ENCODE results near the gene SORCS3. TPM values are rescaled to one million over a fixed set of nuclear protein-coding genes. Genes with fewer than 3 reads are reported as not detected.

Gene SORCS3
- total RNA-seq, 1 experiment from 2014 or later: not detected

DNA sequence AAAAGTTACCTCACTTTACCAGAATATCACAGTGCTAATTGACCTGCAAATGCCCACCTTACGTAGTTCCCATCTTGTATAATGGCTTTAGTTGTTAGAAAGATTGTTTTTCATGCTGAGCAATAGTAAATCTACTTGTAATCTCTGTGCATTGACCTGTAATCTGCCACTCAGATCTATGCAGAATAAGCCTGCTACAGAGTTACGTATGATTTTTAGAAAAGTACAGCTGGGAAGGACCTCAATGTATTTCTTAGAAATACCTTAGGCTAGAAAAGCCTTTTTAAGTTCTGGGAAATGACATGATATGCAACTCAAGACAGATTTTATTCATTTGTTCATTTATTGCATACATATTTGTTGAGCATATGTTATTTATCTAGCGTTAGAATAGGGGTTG is 530.9 kb downstream of the SORCS3 start (continued):
- TF ChIP-seq, protein P1, sequence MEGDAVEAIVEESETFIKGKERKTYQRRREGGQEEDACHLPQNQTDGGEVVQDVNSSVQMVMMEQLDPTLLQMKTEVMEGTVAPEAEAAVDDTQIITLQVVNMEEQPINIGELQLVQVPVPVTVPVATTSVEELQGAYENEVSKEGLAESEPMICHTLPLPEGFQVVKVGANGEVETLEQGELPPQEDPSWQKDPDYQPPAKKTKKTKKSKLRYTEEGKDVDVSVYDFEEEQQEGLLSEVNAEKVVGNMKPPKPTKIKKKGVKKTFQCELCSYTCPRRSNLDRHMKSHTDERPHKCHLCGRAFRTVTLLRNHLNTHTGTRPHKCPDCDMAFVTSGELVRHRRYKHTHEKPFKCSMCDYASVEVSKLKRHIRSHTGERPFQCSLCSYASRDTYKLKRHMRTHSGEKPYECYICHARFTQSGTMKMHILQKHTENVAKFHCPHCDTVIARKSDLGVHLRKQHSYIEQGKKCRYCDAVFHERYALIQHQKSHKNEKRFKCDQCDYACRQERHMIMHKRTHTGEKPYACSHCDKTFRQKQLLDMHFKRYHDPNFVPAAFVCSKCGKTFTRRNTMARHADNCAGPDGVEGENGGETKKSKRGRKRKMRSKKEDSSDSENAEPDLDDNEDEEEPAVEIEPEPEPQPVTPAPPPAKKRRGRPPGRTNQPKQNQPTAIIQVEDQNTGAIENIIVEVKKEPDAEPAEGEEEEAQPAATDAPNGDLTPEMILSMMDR (IDR thresholded peaks at IDR 0.05 in 2 of 3, conservative IDR thresholded peaks at IDR 0.05 in 1 of 3; ENCODE audit: borderline replicate concordance in 1 of 3, insufficient read depth in 1 of 3, low read depth in 2 of 3, low read length in 2 of 3): no peak

DNA sequence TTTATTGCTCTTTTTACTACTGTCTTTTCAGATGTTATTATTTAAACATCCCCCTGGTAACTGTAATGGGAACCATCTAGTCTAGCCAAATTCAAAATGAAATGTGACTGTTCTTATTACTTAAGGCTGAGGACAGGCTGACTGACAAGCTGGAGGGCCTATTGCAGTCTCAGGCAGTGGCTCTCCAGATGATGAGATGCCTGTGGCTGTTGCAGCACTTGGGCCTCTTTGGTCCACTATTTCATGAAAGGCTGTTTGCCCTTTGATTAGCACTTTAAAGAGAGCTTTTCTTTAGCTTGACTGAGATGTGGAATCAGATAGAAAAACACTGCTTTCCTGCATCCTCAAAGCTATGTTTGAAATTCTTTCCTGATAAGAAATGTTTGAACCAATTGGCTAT is 540.5 kb downstream of the SORCS3 start:
- no peaks in the 10 kb centered on the region for H3K4me1 ChIP-seq (ENCODE audit: control insufficient read depth in 1 of 2, insufficient read depth in 2 of 2, low read length in 2 of 2)
- POLR2A ChIA-PET: interaction anchor here (0.7 kb wide), 1 partner anchor 245 kb away, joined by 3 read pairs; no protein-coding TSS in a partner anchor
- no peak for DNase-seq (ENCODE audit: low read depth, low spot score)
- no peaks in the 10 kb centered on the region for H3K27me3 ChIP-seq (ENCODE audit: insufficient read depth, low read length)
- no peaks in the 10 kb centered on the region for H4K20me1 ChIP-seq (ENCODE audit: insufficient read depth)
- CTCF ChIA-PET: no interaction called here
- H3K9ac ChIP-seq (ENCODE audit: low read length): no peak overlapping the region
- TF ChIP-seq FOSL1 (IDR thresholded peaks at IDR 0.05; ENCODE audit: low read depth): no peak
- TF ChIP-seq, protein P2, sequence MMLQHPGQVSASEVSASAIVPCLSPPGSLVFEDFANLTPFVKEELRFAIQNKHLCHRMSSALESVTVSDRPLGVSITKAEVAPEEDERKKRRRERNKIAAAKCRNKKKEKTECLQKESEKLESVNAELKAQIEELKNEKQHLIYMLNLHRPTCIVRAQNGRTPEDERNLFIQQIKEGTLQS (IDR thresholded peaks at IDR 0.05): no peak
- TF ChIP-seq TCF7L2 (IDR thresholded peaks at IDR 0.05; ENCODE audit: borderline replicate concordance, extremely low read depth, insufficient read depth, insufficient read length): no peak
- no peak for TF ChIP-seq SRF (IDR thresholded peaks at IDR 0.05; ENCODE audit: low read depth)
- no peak for TF ChIP-seq YY1 (IDR thresholded peaks at IDR 0.05; ENCODE audit: extremely low read depth, insufficient replicate concordance, low read depth, low read length)
- no peak for TF ChIP-seq SP1 (IDR thresholded peaks at IDR 0.05; ENCODE audit: low read depth)
- H3K79me2 ChIP-seq (ENCODE audit: insufficient read depth, low read length): no peaks in the 10 kb centered on the region
- BruUV-seq (replicated peaks): no TSS peak
- peaks cover 0 to 4% of the 10 kb centered on the region in 2 experiments; a peak in 1 of 4 replicates for H3K9me3 ChIP-seq (ENCODE audit: control insufficient read depth in 1 of 2, insufficient read depth in 1 of 2, low read depth in 1 of 2, low read length in 2 of 2)
- no peaks in the 10 kb centered on the region for H3K36me3 ChIP-seq (ENCODE audit: control insufficient read depth in 1 of 2, insufficient read depth in 2 of 2, low read length in 2 of 2)
- H3K4me3 ChIP-seq (replicated peaks in 1 of 2; ENCODE audit: low read depth in 1 of 2, low read length in 2 of 2): no peak overlapping the region
- intact Hi-C loops (cut with micrococcal nuclease): no loop called here
- H3K4me2 ChIP-seq (ENCODE audit: low read length): no peak overlapping the region
- RAD21 ChIA-PET (ENCODE audit: low non-redundant PET in 1 of 2, low total read pairs in 2 of 2, uncharacterized antibody in 2 of 2, unreplicated experiment in 2 of 2): no interaction called here
- ATAC-seq: no peak
- H3K27ac ChIP-seq (ENCODE audit: low read depth, low read length): no peak overlapping the region
- no peak overlapping the region for H2AFZ ChIP-seq (ENCODE audit: low read depth, low read length, poor library complexity, severe bottlenecking)
- H3K9me2 ChIP-seq (ENCODE audit: insufficient read depth): no peaks in the 10 kb centered on the region
